Renal cortex interstitium (tissue), 11 donors: ENCODE measurements around the gene RGS19. TPM values are rescaled to one million over a fixed set of nuclear protein-coding genes. Genes with fewer than 3 reads are reported as not detected.

Experiments
- DNase-seq, 11 donors: peaks; one replicate each; pipeline ENCODE4 v3.0.0-alpha.2; 2013; ENCODE audit warnings: low read depth in 9 of 11, low spot score in 4 of 11; ENCODE audit errors: extremely low read depth in 1 of 11
- polyA plus RNA-seq, 3 donors: library from polyadenylated mRNA; unstranded; fragments of 120-200 nt; gene quantifications; one replicate each; pipeline ENCODE4 v1.2.1, GENCODE V29; 2013; ENCODE audit not compliant: insufficient read length in 3 of 3

The RGS19 gene
- polyA plus RNA-seq, 3 donors, result 4.5 to 7.1 (median 5.7) TPM

DNA sequence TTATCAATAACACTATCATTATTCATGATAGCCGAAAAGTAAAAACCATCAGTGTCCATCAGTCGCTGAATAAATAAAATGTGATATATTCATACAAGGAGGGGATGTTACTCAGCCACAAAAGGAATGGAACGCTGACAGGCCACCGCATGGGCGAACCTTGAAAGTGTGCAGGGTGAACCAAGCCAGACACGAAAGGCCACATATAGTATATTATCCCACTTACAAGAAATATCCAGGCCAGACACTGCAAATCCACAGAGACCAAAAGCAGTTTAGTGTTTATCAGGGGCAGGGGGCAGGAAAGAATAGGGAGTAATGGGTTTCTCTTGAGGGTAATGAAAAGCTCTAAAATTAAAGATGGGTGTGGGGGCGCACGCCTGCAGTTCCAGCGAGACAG, 35.5 kb downstream of the RGS19 start:
- DNase-seq, result no peak

DNA sequence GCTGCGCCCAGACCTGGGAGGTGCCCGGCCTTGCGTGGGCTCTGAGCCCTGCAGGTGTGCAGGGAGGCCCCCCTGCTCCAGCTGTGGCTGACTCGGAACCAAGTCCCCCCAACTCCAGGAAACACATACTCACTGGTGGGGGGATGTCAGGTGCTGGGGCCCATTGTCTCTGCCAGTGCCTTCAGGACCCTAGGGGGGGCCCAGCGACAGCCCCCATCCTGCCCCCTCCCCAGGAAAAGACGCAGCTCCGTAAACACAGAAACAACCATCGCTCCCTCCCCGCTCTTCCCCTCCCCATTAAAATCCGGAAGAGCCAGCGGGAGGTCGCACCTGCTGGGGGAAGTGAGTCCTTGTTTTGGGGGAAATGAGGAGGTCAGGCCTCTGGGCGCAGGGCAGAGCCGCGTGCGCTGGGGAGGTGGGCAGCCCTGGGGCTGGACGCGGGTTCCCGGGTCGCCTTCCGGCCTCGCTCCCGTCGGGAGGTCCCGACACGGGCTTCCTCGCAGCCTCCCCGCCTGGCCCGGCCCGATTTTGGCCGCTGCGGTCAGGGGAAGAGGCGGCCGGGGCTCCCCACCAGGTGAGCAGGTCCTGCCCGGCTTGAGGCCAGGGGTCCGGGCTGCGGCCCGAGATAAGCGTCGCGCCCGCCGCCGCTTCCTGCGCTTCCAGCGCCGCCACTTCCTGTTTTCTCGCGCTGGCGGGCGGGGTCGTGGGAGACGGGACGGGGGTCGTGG, 37.1 kb downstream of the RGS19 start:
- no peak for DNase-seq

DNA sequence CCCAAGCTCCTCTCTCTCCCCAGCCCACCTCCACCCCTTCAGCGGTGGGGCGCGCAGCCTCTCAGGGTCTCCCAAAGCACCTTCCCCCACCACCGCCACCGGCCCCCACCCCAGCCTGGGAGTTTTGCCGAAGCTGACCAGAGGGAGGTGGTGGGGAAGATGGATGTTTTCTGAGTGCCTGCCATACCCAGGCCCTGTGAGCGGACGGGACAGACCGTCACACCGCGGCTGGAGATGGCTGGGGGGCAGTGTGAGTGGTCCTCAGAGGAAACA, 37.6 kb downstream of the RGS19 start:
- no peak for DNase-seq

DNA sequence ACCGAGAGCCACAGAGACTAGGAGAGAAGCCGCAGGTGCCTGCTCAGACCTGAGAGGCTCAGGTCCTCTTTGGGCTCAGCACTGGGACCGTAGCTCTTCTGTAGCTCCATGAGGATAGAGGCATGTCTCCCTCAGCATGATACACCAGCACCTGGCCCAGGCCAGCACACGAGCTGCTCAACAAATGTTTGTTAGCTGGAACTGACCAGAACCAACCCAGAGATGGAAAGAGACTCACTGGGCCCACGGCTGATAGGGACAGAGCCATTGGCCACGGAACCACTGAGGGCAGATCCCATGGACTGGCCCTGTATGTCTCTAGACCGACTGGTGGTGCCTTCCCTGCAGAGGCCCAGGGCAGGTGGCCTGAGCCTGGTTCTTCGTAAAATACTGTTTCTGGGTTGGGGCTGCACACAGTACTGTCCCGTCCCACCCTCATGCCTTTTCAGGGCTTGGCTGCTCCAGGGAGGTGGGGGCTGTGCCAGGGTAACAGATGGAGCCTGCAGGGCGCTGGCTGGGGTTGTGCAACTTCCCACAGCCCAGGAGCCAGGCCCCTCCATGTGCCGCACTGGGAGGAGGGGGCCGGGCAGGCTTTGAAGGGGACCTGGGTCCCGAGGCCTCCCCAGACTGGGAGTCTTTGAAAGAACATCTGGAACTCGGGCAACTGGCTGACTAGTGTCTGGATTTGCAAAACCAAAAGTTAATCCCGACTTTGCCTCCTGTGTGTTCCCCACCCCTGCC, 38.1 kb downstream of the RGS19 start:
- DNase-seq, result no peak

DNA sequence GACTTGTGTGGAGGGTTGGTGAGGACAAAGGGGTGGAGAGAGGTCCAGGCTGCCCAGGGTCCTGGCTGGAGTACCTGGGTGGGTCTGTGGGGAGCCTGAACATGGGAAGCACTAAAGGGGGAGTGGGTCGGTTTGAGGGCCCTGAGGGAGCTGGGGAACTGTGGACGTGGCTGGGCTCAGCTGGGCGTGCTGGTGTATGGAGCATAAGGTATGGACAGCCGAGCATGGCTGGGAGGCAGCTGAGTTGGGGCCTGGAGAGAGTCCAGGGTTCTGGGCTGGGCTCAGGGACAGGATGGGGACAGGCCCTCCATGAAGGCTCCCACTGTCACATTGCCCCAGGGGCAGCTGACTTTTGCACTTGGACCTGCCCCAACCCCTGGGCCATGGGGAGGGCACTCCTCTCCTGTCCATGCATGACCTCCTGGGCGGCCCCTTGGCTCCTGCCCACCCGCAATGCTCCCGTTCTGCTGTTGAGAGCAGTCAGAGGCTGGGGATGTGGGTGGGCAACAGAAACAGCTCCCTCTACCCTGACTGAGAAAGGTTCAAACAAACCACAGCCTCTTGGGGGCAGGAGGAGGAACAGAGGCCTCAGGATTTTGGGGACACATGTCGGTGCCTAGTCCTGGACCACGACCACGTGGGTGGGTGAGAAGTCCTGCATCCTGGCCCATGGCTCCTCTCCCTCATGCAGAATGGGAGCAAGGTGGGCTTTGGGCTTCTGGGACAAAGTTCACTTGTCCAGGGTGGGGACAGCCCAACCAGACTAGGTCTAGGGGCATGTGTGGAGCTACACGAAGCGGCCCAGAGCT, 38.9 kb downstream of the RGS19 start:
- no peak for DNase-seq

DNA sequence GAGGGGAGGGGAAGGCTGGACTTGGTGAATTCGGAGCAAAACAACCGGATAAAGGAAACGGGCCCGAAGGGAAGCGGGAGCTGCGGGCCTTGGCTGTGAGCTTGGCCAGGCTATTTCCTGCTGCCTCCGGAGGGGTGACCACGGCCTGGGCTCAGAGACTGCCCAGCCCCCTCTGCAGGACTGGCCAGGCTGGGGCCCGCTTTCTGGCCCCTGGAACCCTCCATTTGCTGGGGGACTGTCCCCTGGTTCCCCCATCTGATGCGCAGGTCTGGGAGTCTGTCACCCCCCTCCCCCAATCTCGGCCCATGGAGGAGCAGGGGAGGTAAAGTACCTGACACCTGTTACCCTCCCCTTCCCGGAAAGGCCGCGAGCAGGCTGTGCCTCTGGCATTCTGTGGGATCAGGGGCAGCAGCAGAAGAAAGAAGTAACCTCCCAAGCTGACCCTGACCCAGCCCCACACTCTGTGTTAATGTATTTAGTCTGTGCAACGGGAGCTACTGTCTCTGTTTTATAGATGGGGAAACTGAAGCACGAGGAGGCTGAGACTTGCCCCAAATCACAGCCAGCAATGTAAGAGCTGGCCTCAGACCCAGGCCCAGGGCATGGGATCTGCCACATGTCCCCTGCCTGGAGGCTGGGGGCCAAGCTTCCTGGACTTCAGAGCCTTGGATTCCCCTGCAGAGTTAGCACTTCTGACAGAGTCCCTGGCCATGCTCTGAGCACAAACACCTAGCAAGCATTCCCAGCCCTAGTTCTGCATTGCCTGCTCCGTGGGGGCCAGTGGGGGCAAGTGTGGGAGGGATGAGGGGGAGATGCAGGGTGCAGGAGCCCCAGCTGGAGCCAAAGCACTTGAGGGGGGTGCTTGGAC, 39.8 kb downstream of the RGS19 start:
- no peak for DNase-seq

DNA sequence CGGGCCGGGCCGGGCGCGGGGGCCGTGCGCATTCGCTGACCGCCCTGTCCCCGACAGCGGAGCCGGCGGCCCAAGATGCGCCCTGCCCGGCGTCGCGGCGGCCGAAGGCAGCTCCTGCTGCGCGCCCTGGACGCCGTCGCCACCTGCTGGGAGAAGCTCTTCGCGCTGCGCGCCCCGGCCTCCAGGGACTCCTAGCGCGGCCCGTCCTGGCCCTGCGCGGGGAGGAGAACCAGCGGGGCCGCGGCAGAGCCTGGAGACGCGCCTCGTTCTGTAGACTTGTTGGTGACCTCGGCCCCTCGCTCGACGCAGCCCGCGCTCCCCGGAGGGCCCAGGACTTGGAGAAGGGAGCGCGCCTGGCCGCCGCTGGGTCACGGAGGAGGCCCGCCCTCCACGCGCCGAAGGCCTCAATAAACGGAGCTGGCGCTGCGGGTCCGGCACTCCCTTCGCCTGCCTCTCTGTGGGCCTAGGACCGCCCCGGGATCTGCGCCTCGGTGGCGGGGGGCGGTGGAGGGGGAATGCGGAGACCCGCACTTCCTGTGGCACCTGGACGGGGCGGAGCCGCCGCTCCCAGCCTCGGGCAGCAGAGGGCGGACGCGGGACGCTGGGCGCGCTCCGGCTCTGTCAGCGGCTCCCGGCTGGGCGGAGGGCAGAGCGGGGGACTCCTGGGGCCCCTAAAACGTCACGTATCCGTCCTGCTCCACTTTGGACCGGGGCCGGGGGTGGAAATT, 40.6 kb downstream of the RGS19 start:
- DNase-seq, result peak in 5 of 11 donors; percentile 61 to 74 (median 71)

DNA sequence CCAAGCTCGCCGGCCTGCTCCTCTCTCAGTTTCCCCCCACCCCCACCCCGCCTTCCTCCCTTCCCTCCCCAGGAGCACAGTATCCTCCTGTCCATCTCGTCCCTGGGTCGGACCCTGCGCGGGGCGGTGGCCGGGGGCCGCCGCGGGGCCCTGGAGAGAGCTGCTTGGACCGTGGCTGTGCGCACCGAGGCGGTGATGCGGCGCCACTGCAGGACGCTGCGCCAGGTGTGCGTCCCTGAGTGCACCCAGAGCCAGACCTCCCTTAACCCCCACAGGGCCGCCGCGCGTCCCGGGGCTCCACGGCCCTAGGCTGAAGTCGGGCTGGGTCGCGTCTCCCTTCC, 41.1 kb downstream of the RGS19 start:
- DNase-seq, result no peak

DNA sequence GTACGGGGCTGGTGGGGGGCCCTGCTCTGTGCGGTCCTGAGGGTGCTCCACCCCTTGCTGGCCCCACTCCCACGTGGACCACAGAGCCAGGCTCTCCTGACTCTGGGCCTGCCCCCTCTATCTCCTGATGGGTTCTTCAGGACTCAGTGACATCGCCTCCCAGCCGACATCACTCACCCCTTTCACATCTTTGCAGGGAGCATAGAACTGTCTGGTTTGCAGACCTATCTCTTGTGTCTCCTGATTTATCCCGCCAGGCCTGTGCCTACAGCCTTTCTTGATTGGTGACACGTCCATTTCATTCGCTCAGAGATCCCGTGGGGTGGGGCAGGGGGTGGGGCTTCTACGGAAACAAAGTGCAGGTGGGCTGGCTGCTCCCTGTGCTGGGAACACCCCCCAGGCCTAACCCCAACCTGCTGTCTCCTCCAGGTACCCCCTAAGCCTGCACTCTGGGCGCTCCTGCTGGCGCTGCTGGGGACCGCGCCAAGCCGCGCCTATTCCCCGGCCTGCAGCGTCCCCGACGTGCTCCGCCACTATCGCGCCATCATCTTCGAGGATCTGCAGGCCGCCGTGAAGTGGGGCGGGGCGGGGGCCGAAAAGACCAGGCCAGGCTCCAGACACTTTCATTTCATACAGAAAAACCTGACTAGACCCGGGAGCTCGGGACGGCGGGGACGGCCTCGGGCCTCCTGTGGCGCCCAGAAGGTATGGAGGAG, 41.7 kb downstream of the RGS19 start:
- no peak for DNase-seq

DNA sequence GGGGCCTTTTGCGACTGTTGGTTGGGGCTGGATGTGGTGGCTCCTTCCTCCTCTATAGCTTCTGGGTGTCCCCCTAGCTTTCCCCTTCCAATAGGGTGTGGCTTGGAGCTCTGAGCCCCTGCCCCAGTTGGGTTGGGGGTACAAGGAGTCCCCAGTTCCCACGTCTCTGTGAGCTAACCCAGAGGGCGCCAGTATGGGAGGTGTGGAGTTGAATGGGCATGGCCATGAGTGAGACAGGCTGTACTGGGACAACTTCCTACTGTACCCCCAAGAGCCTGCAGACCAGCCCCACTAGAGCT, 42.2 kb downstream of the RGS19 start:
- no peak for DNase-seq

DNA sequence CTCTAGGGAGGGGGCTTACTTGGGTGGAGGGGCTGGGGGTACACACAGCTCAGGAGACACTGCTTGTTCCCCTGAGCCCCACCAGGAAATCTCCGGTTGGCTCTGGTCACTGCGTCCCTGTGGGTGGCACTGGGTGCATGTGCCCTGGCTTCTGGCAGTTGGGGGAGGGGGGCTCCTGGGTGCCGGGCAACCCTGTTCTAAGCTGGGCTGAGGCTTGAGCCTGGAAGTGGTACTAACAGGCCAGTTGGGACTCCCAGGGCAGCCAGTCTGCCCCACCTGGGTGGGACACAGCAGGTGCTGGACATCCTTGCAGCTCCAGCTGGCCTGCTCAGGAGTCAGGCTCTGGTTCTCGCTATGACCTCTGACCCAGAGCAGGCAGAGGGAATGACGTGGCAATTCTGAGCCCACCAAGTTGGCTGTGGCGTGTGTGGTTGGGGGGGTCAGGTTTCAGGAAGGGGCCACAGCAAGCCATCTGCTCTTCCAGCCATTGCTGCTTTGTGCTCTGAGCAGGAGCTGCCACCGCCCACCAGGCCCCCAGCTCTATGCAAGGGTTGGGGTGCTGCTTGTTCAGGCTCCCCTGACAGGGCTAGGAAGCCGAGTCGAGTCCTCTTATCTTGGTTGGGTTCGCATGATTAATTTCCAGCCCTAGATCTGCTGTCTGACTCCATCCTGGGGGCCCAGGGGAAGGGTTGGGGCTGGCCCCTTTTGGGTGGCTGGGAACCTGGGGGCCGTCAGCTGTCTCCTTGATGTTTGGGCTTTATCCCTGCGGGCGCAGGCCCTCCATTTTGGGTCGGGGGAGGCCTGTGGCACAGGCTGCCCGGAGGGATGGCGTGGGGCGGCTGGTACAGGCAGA, 42.7 kb downstream of the RGS19 start:
- no peak for DNase-seq

DNA sequence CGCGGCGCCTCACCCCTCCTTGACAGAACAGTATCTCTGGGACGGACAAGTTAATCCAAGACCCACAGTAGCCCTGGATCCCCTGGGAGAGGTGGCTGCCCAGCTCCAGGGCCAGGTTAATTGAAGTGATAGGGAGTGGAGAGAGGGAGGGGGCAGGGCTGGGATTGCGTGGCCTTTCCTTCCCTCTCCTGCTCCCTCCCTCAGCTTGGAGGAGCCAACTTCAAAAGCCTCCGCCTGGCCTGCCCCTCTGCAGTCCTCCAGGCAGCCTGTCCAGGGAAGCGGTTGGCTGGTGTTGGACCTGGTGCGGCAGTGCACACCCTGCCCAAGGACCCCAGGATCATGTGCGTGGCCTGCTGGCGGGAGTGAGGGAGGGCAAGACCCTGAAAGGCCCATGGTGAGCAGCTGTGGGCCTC, 43.4 kb downstream of the RGS19 start, which contains the start of gene C20orf204:
Gene C20orf204, plus strand, starts transcription at position 250 of the 413 bp plus-strand sequence. Its CDS starts 142 bp downstream, at position 392.
- no peak for DNase-seq

DNA sequence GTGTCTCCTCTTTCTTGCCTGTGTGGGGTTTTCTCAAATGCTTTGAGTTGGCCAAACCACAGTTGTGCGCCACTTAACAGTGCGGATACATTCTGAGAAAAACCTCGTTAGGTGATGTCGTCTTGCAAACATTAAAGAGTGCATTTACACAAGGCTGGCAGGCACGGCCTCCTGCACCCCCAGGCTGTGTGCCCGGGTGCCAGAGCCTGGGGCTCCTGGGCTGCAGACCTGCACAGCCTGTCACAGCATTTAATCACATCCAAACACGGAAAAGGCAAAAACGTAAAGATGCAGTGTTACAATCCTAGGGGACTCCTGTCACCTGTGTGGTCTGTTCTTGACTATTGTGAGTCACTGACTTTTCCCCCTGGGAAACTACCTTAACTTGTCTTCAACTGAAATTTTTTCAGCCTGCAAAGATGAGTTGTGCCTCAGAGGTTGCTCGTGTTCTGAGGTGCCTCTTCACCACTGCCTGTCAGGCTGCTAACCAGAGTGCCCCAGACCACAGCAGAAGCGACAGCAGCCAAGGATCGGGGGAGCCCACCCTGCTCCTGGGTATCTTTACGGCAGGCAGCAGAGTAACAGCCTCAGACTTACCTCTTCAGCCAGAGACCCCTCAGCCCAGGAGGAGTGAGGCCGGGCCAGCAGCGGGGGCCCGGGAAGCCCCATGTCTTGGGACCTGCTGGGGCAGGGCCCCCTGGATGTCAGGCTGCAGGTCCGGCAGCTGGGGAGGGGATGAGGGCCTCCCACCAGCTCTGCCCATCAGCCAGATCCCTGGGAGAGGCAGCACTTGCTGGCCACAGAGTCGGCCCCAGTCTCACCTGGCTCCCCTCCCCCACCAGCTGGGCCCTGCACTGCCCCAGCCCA, 44.0 kb downstream of the RGS19 start:
- DNase-seq, result no peak

DNA sequence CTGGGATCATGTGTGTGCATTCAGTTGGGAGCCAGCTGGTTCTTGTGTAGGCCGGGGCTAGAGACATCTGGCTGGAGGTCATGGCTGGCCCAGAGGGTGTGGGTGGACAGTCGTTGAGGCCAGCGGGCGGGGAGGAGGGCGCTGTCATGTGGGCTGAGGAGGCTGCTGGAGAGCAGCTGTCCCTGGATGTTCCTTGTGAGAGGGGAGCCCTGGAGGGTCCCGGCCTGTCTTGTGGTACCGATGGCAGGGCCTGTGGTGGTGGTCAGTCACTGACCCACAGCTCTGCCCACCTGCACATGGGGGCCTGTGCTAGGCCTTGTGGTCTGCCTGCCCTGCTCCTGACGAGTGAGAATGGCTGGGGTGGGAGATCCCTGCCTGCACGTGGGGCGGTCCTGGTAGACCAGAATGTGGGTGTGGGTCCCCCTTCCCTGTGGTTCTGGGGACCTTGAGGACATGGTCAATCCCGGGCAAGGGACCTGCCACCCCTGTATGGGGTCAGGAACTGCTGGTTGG, 45.3 kb downstream of the RGS19 start:
- no peak for DNase-seq

DNA sequence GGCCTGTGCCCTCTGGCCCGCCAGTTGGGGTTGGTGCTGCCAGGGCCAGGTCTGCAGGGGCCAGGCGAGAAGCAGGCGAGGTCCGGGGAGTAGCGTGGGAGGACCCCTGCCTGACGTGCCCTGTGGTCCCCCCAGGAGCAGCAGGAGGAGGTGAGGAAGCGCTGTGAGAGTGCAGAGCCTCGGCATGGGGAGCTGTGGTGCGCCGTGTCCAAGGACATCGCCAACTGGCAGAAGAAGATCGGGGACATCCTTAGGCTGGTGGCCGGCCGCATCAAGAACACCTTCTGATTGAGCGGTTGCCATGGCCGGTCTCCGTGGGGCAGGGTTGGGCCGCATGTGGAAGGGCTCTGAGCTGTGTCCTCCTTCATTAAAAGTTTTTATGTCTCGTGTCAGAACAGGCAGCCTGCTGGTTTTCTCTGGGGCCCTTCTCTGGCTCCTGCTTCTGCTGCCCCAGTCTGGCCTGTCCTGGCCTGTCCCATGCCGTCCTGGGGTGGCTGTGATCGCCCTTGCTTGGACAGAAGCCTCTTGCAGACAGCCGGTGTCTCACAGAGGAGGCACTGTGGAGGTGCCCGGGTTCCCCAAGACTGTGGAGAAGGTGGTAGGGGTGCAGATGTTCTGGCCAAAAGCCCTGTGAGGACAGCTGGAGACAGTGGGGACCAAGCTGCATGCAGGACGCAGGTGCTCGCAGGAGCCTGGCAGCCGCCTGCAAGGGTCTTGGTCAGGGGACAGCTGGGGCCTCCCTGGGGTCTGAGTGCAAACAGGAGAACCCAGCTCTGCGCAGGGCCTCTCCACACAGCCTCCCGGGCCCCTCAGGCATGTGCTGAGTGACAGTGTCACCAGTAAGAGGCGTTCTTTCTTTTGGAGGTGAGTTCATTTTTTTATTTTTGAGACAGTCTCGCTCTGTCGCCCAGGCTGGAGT, 46.4 kb downstream of the RGS19 start:
- DNase-seq, result no peak
